Forelimb muscle (tissue), 1 donor: Measurements from ENCODE around the gene SLC6A4. TPM values are rescaled to one million over a fixed set of nuclear protein-coding genes. Genes with fewer than 3 reads are reported as not detected.
"Not testable (repeated sequence)": the region's sequence is repeated elsewhere in the genome, so short reads cannot be mapped to it uniquely, and the experiment has no call there.

Experiments used
- DNase-seq: peaks from one replicate; pipeline ENCODE4 v3.0.0-alpha.2; 2013; ENCODE audit warnings: low read depth
- polyA plus RNA-seq: library from polyadenylated mRNA; unstranded; fragments of 120-200 nt; gene quantifications from one replicate; pipeline ENCODE4 v1.2.1, GENCODE V29; 2013; ENCODE audit not compliant: insufficient read length

The SLC6A4 gene
- polyA plus RNA-seq, 1 donor, result 0.11 TPM

DNA sequence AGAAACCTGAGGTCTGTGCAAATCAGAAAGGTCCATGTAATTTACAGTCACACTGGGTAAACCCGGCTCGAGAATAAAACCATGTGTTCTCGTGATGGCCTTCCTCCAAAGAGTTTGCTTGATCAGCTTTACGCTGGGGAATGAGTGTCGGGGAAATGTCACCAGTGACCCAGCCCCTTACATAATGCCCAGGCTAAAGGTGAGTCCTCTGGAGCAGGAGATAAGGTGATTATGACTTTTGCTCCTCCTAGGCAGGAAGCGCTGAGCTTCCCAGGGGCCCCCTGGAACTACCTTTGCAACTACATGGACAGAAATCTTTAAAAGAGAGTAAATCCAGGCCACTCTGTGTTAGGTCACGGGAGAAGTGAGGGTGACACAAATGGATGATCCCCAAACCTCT is 15.7 kb downstream of the SLC6A4 start:
- DNase-seq, result no peak

DNA sequence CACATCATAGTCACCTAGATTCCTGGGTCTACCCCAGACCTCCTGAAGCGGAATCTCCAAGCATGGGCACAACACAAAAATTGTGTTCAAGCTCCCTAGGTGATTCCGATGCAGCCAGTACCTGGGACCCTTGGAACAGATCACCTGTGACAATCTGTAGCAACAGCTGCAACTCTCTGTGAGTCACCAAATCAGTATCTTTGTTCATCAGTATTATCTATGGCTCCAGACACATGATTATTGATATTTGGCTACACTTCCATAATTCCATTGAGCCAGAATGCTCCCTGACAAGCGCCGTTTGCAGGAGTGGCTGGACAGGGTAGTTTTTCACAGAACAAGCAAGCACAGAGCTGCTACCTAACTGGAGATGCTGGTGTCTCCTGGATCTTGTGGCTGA is 16.2 kb downstream of the SLC6A4 start:
- no peak for DNase-seq

- DNase-seq, result no peak
Observed at GRCh38 chr17:30218799-30219198, 16.7 kb downstream of the SLC6A4 start.

DNA sequence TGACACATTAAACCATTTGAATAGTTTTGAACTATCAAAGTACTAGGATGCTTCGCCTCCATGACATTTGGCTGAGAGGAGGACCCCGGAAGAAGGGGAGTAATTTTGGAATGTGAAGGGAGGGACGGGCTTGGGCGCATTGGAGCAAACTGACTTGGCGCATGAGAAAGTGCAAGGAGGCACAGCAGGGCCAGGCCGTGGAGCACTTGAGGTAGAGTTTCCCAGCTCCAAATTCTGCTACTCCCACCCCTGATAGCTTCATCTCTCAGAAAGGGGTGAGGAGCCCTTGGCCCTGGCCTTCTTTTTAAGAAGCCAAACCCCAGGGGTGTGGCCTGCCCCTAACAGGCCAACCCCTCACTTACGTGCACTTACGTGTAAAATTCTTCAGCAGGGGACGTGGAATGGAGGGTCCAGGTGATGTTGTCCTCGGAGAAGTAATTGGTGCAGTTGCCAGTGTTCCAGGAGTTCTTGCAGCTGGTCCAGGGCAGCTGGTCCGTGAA is 17.7 kb downstream of the SLC6A4 start:
- no peak for DNase-seq

- DNase-seq, result no peak
Observed at GRCh38 chr17:30217054-30217453, 18.4 kb downstream of the SLC6A4 start.

DNA sequence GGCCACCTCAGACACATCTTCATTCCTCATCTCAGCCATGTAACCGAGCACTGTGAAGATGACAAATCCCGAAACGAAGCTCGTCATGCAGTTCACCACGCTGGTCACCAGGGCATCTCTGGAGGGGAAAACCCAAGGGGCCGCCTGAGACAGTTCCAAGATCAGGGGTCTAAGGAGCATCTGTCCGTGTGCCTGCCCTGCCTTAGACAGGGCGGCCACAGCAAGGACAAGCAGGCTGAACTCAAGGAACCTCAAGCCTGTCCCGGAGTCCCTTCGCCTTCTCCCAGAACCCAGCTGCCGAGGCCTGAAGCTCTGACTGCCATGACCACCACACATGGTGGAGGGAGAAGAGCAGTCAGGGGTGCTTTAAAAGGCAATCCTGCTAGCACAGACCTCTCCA is 22.7 kb downstream of the SLC6A4 start:
- DNase-seq, result no peak

- DNase-seq, result no peak
Observed at GRCh38 chr17:30211371-30211770, 24.1 kb downstream of the SLC6A4 start.

- no peak for DNase-seq
Observed at GRCh38 chr17:30210901-30211300, 24.6 kb downstream of the SLC6A4 start.

DNA sequence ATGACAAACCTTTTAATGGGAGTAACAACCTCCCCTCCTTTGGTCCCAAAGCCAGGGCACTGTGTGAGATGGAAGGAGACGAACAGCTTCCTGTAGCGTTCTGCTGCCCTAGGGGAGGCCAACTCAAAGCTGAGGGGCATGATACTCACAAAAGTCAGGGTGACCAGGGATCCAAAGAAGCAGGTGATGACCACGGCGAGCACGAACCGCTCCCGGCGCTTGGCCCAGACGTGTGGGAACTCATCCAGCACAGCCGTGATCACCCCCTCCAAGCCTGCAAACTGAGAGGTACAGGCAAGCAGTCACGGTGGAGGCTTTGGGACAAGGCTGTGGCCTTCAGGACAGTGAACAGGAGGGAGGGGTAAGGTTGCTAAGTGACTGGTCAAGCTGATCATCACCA is 25.1 kb downstream of the SLC6A4 start:
- DNase-seq, result no peak

- DNase-seq, result no peak
Observed at GRCh38 chr17:30209930-30210329, 25.6 kb downstream of the SLC6A4 start.

- no peak for DNase-seq
Observed at GRCh38 chr17:30208214-30208613, 27.3 kb downstream of the SLC6A4 start.

GRCh38 chr17:30207655-30208054 is 27.8 kb downstream of the SLC6A4 start:
- no peak for DNase-seq

DNA sequence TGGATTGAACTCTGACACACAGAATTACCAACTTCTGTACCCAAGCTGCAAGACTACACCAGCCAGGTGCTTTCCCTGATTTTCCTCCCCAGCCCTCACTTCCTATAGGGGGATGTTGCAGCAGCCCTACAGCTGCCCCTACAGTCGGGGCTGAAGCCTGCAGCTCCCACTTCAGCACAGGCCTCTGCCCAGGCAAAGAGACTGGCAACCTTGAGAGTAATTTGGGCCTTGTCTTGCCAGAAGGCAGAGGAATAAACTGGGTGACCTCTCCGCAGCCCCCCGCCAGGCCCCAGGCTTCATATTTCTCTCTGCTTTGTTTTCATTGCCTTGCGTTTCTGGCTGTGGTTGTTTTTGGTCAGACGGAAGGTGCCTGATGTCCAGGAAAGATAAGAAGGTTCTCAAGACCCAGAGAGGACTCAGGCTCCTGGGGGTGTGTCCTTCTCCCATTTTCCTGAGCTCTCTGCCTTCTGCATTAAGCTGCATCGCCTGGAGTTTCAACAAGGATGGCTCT is 32.0 kb downstream of the SLC6A4 start:
- DNase-seq, result no peak

- not testable (repeated sequence) for DNase-seq
Observed at GRCh38 chr17:30200656-30201055, 34.8 kb downstream of the SLC6A4 start.

DNA sequence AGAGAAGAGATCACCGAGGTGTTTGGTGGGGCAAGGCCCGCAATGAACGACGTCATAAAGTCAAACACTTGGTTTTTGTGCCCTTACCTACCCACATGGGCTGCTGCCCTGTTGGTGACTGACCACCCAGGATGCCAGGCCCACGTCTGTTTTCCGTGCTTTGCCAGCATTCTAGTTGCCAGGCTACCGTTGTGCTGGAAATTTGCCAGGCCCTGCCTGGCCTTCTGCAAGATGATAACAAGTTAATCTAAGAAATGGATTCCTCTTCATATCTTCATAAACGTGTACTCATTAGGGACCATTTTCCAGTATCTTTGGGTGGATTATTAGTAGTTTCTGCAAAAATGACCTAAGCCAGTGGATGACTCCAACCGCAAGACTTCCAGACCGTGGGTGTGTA is 35.4 kb downstream of the SLC6A4 start:
- DNase-seq, result no peak

- DNase-seq, result no peak
Observed at GRCh38 chr17:30199600-30199999, 35.9 kb downstream of the SLC6A4 start.

DNA sequence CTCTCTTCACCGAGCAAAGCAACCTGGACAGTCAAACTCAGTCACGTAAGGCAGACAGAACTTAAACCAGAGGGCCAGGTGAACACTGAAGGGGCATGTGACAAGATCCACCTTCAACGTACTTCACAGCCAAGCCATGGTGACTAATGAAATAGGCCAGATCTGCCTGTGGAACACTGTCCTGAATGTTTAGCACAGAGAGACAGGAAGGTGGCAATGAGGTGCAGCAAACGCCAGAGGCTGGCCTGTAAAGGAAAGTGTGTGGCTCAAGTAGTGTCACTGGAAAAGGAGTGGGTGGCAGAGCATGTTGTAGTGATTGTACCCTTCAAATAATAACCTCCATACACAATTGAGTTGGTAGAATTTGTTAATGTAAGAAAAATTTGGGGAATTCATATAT is 38.1 kb downstream of the SLC6A4 start:
- no peak for DNase-seq

GRCh38 chr17:30196504-30196903 is 39.0 kb downstream of the SLC6A4 start:
- DNase-seq, result no peak

- no peak for DNase-seq
Observed at GRCh38 chr17:30191072-30191471, 44.4 kb downstream of the SLC6A4 start.

- DNase-seq, result no peak
Observed at GRCh38 chr17:30188211-30188939, 47.1 kb downstream of the SLC6A4 start.

- no peak for DNase-seq
Observed at GRCh38 chr17:30187573-30187972, 47.9 kb downstream of the SLC6A4 start.

- no peak for DNase-seq
Observed at GRCh38 chr17:30186761-30187160, 48.7 kb downstream of the SLC6A4 start.

DNA sequence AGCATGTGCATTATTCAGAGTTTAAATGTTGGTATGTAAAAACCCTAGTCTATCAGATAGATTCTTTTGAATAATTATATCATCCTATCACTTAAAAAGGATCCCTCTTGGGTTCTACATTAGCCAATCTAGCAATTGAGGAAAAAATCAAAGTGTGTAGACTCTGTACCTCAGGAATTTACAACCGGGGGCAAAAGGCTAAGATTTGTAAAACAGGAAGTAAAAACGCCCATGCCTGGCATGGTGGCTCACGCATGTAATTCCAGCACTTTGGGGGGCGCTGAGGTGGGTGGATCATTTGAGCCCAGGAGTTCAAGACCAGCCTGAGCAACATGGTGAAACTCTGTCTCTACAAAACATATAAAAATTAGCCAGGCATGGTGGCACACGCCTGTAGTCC is 58.6 kb downstream of the SLC6A4 start:
- DNase-seq, result no peak

GRCh38 chr17:30174556-30174955 is 60.9 kb downstream of the SLC6A4 start:
- DNase-seq, result no peak
